Retinal pigment epithelial cell (primary cell): ENCODE data around the gene XXYLT1.
"Not testable (repeated sequence)": the region's sequence is repeated elsewhere in the genome, so short reads cannot be mapped to it uniquely, and the experiment has no call there.

Source experiments
- DNase-seq: peaks from one replicate; pipeline ENCODE4 v3.0.0-alpha.2; 2010; ENCODE audit warnings: low read depth
- H3K4me3 ChIP-seq: 2 replicates; pipeline ENCODE4 v1.5.1; 2011; ENCODE audit warnings: mild to moderate bottlenecking, low read length, control low read depth, moderate library complexity
- TF ChIP-seq, protein P1 (sequence below): conservative IDR thresholded peaks from 2 replicates; pipeline ENCODE4 v1.5.1; 2011; ENCODE audit warnings: low read depth, low read length, control low read depth, inconsistent platforms

The XXYLT1 gene

DNA sequence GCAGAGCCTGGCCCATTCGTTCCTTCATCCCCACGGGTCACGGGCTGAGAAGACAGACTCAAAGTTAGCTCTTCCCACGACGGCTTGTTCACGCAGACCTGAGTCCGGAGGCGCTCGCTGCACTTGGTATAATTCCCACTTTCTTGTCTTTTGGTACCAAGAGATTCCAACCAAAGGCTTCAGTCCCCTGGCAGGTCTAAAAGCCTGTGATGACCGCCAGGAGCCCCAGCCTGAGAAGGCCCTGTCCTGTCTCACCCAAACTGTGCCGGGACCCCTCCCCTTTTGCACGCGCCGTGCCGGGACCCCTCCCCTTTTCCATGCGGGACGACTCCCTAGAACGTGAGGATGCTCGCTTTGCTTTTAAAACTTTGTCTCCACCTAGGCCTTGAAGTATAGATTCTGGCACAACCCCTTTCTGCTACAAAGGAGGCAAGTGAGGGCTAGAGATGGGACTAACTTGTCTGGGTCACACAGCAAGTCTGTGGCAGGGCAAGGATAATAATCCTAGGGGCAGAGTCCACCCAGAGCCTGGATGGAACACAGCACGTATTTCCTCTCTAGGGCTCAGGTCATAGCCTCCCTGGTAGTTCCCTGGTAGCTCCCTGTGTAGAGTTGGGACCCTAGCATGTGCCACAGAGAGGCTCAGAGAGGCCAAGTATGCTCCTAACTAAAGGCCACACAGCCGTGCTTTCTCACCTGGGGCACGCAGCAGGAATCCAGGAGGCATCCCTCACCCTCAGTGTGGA, 211.3 kb downstream of the XXYLT1 start:
- TF ChIP-seq, protein P1, sequence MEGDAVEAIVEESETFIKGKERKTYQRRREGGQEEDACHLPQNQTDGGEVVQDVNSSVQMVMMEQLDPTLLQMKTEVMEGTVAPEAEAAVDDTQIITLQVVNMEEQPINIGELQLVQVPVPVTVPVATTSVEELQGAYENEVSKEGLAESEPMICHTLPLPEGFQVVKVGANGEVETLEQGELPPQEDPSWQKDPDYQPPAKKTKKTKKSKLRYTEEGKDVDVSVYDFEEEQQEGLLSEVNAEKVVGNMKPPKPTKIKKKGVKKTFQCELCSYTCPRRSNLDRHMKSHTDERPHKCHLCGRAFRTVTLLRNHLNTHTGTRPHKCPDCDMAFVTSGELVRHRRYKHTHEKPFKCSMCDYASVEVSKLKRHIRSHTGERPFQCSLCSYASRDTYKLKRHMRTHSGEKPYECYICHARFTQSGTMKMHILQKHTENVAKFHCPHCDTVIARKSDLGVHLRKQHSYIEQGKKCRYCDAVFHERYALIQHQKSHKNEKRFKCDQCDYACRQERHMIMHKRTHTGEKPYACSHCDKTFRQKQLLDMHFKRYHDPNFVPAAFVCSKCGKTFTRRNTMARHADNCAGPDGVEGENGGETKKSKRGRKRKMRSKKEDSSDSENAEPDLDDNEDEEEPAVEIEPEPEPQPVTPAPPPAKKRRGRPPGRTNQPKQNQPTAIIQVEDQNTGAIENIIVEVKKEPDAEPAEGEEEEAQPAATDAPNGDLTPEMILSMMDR = no peak
- DNase-seq = no peak
- H3K4me3 ChIP-seq = no peak overlapping the region

DNA sequence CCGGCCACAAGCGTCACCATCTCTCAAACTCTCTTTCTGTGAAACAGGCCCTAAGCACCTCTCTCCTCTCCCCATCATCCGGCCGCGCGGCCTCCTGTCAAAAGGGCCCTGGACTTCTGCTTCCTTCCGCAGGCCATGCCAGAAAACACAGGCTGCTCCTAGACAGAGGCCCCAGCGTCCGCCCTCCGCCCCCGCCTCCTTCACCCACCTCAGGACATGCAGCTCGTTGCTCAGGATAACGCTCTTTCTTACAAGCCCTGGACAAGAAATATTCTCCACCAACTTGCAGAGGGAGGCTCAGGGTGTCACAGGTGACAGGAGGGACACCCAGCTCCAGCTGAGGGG, 212.0 kb downstream of the XXYLT1 start:
- TF ChIP-seq, protein P1 = no peak
- DNase-seq = no peak
- H3K4me3 ChIP-seq = no peak overlapping the region

DNA sequence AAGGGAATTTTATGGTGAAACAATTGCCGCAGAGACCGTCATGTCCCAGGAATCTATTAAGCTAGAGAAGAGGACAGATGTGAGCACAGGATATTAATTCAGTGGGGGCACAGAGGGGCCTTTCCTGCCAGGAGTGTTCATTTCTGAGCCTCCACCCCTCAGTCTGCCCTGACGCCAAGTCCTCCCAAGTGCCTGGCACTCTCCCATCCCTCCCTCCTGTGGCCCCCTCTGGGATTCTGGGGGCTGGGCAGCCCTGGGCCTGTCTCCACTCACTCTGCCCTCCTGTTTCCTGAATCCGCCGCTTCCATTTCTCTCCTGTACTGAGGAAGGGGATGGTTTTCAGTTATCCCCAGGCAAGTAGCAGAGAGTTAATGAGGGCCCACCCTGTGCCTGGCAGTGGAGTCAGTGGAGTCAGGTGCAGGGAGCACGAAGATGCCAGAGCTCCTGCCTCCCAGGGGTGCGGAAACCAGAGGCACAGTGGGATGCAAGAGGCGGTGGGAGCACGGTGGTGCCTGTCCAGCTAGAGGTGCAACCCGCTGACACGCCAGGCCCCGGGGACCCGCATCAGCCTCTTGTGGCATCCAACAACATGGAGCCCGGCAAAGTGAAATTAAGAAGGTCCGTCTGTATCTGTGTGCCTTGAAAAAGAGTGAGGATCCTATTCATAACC, 212.5 kb downstream of the XXYLT1 start:
- TF ChIP-seq, protein P1 = no peak
- no peak for DNase-seq
- no peak overlapping the region for H3K4me3 ChIP-seq

DNA sequence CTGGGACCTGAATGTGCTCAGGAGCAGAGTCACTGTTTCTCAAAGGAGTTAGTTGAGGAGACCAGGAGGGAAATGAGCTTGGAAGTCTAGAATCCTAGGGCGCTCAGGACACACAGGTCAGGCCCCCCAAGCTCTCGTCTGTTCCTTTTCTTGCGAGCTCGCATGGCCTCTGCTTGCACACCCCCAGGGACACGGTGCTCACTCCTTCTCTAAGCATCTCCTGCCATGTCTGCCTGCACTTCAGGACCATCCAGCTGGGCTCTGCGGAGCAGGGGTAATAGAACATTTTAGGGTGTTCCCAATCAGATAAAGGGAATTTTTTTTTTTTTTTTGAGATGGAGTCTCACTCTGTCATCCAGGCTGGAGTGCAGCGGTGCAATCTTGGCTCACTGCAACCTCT, 213.2 kb downstream of the XXYLT1 start:
- no peak for DNase-seq
- TF ChIP-seq, protein P1 = no peak
- H3K4me3 ChIP-seq = no peak overlapping the region

DNA sequence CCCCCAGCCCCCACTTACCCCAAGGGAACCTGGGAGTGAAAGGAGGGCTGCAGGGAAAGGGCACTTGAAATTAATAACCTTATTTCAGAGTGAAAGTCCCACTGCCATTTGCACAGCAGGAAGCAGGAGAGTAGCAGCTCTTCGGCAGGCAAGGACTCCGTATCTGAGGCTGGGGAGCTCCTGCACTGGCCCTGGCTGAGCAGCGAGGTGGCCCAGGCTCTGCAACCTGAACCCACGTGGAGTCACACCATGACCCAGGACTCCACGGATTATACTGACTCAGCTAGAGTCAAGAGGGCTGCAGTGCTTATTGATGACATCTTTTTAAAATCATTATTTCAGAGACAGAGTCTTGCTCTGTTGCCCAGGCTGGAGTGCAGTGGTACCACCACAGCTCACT, 214.5 kb downstream of the XXYLT1 start:
- no peak overlapping the region for H3K4me3 ChIP-seq
- DNase-seq = no peak
- TF ChIP-seq, protein P1 = no peak

DNA sequence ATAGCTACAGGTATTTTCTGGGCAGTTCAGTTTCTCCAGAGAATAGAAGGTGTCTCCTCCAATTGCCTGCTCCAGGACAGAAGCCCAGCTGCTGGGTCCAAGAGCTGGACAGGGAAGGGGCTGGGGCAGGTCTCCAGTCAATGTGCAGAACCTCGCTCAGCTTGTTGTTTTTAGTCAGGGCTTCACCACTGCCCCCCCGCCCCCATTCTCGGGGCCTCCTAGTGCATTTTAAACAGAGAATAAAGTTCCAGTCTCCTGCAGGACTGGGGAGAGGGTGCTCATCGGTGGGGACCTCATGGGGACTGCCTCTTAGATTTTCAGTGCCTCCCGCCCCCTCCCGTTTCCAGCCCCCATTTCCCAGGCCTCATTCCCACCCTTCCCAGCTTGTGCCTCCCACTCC, 216.6 kb downstream of the XXYLT1 start:
- H3K4me3 ChIP-seq = no peak overlapping the region
- TF ChIP-seq, protein P1 = no peak
- DNase-seq = no peak

DNA sequence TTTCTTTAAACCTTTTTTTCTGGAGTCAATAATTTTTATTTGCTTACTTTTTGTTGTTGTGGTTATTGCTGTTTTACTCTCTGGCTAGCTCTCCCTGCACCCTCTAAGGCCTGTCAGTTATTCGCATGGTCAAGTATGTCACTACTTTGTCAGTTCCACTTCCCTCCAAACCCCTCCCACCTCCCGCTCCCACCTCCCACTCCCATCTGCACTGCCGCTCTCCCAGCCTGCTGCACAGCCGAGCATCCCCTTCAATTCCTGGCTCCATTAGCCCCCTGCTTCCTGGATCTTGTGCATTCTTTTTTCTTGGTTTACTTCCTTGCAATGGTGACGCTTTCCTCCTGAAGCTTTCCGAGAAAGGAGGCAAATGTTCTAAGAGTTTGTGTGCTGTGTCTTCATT, 218.0 kb downstream of the XXYLT1 start:
- H3K4me3 ChIP-seq = no peak overlapping the region
- TF ChIP-seq, protein P1 = no peak
- no peak for DNase-seq

DNA sequence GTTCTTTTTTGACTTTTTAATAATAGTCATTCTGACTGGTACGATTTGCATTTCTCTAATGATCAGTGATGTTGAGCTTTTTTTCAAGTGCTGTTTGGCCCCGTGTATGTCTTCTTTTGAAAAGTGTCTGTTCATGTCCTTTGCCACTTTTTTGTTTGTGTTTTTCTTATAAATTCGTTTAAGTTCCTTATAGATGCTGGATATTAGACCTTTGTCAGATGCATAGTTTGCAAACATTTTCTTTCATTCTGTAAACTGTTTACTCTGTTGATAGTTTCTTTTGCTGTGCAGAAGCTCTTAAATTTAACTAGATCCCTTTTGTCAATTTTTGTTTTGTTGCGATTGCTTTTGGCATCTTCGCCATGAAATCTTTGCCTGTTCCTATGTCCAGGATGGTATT, 220.7 kb downstream of the XXYLT1 start:
- not testable (repeated sequence) for DNase-seq, H3K4me3 ChIP-seq
